MCF 10A (cell line): ENCODE results near the gene GNAI2. TPM values are rescaled to one million over a fixed set of nuclear protein-coding genes. Genes with fewer than 3 reads are reported as not detected.

Experiments used
- BruUV-seq: library from RNA; stranded (reverse); fragments of 400-500 nt; replicated peaks from 2 replicates; lab custom pipeline; 2021; lab: Mats Ljungman, UMichigan
- CTCF ChIA-PET: fragments of 300-600 bp; sonication (Branson Sonifier 250); formaldehyde crosslinking; extraction: SDS; loops from one replicate; lab custom pipeline; 2021; ENCODE audit warnings: antibody characterized with exemption, inconsistent platforms; lab: Yijun Ruan, JAX
- POLR2A ChIA-PET: fragments of 300-600, 350-650 bp; sonication (Branson Sonifier 250); formaldehyde crosslinking; extraction: SDS; loops from one replicate; lab custom pipeline; 2020; ENCODE audit warnings: antibody characterized with exemption, inconsistent platforms; lab: Yijun Ruan, JAX
- DNase-seq: peaks from one replicate; pipeline ENCODE4 v3.0.0-alpha.2; 2018; ENCODE audit not compliant: unreplicated experiment
- H3K27ac Mint-ChIP-seq: one replicate; pipeline ENCODE4 v1.8.0; 2022; ENCODE audit warnings: mild to moderate bottlenecking, low read depth, mixed read lengths; ENCODE audit not compliant: unreplicated experiment
- H3K27me3 Mint-ChIP-seq: one replicate; pipeline ENCODE4 v1.8.0; 2022; ENCODE audit warnings: mixed read lengths; ENCODE audit not compliant: insufficient read depth, unreplicated experiment
- H3K36me3 Mint-ChIP-seq: one replicate; pipeline ENCODE4 v1.8.0; 2022; ENCODE audit warnings: mild to moderate bottlenecking, moderate library complexity, mixed read lengths; ENCODE audit not compliant: insufficient read depth, unreplicated experiment
- H3K4me1 Mint-ChIP-seq: one replicate; pipeline ENCODE4 v1.8.0; 2022; ENCODE audit warnings: mixed read lengths; ENCODE audit not compliant: insufficient read depth, unreplicated experiment
- H3K4me3 Mint-ChIP-seq: one replicate; pipeline ENCODE4 v1.8.0; 2022; ENCODE audit warnings: mild to moderate bottlenecking, moderate library complexity, mixed read lengths; ENCODE audit not compliant: unreplicated experiment
- H3K9me3 Mint-ChIP-seq: one replicate; pipeline ENCODE4 v1.8.0; 2022; ENCODE audit warnings: mixed read lengths; ENCODE audit not compliant: unreplicated experiment
- CTCF ChIP-seq: fragments of 200-600 bp; IDR thresholded peaks from one replicate; pipeline ENCODE4 v1.8.0; 2022; ENCODE audit warnings: antibody characterized with exemption, mild to moderate bottlenecking; ENCODE audit not compliant: unreplicated experiment
- intact Hi-C: fragments of 100-400 bp; cut with micrococcal nuclease; formaldehyde crosslinking; loops from 2 replicates; pipeline ENCODE4 v1.14.1; 2022
- microRNA-seq: library from miRNA; unstranded; fragments of <30 nt; microRNA quantifications from one replicate; pipeline ENCODE4 v1.2.0, GENCODE V29; 2022
- total RNA-seq: library from RNA; stranded (reverse); gene quantifications from 2 replicates; pipeline ENCODE4 v1.2.3, GENCODE V29; 2022

Gene GNAI2
- total RNA-seq, 1 experiment from 2014 or later: 123 TPM

- H3K36me3 Mint-ChIP-seq: no peaks in the 10 kb centered on the region
- CTCF ChIA-PET: no interaction called here
- no peak for DNase-seq
- H3K27ac Mint-ChIP-seq: no peak overlapping the region
- H3K4me3 Mint-ChIP-seq: no peak overlapping the region
- POLR2A ChIA-PET: interaction anchor here (0.7 to 1.6 kb wide), 3 partner anchors 13 to 57 kb away, joined by 4 to 5 read pairs (median 5); partner anchors contain the start of gene TUSC2
- BruUV-seq: no TSS peak
- intact Hi-C loops: no loop called here
- no peaks in the 10 kb centered on the region for H3K27me3 Mint-ChIP-seq
- H3K9me3 Mint-ChIP-seq: no peaks in the 10 kb centered on the region
- peaks cover 1% of the 10 kb centered on the region for H3K4me1 Mint-ChIP-seq
- no peak for TF ChIP-seq CTCF
These were observed 68.6 kb downstream of the GNAI2 start for GRCh38 chr3:50304601-50305000.

Small RNAs within 50 kb of the gene (microRNA-seq; reads per million reads assigned to microRNA genes)
- gene MIR5787: not detected

Other genes starting within 250 kb of the GNAI2 start
- 138 TPM in 2 replicates for gene RBM5, start 147.3 kb upstream of the GNAI2 start, total RNA-seq
- 34.6 and 51.5 TPM in 2 replicates for gene SEMA3F, start 80.9 kb upstream of the GNAI2 start, total RNA-seq
- 0.49 TPM in 1 of 2 replicates, not detected in the other for gene GNAT1, start 44.6 kb upstream of the GNAI2 start, total RNA-seq
- not detected in 2 replicates for gene SLC38A3, start 30.9 kb upstream of the GNAI2 start, total RNA-seq
- 7.6 and 12.5 TPM in 2 replicates for gene SEMA3B, start 32.9 kb downstream of the GNAI2 start, total RNA-seq
- 0.20 TPM in 1 of 2 replicates, not detected in the other for gene LSMEM2, start 42.9 kb downstream of the GNAI2 start, total RNA-seq
- gene IFRD2, start 56.2 kb downstream of the GNAI2 start, total RNA-seq: 135 and 182 TPM in 2 replicates
- gene HYAL3, start 63.2 kb downstream of the GNAI2 start, total RNA-seq: 2.3 and 4.7 TPM in 2 replicates
- gene NAA80, start 63.2 kb downstream of the GNAI2 start, total RNA-seq: 11.4 and 12.4 TPM in 2 replicates
- 0.42 and 0.70 TPM in 2 replicates for gene HYAL1, start 67.4 kb downstream of the GNAI2 start, total RNA-seq
- gene HYAL2, start 86.5 kb downstream of the GNAI2 start, total RNA-seq: 11.6 and 12.6 TPM in 2 replicates
- gene TUSC2, start 92.0 kb downstream of the GNAI2 start, total RNA-seq: 14.5 and 20.4 TPM in 2 replicates
- 24.3 and 32.0 TPM in 2 replicates for gene RASSF1, start 104.6 kb downstream of the GNAI2 start, total RNA-seq
- gene ZMYND10, start 109.5 kb downstream of the GNAI2 start, total RNA-seq: 0.68 and 1.0 TPM in 2 replicates
- gene NPRL2, start 114.6 kb downstream of the GNAI2 start, total RNA-seq: 21.1 and 22.1 TPM in 2 replicates
- 24.0 and 24.1 TPM in 2 replicates for gene CYB561D2, start 114.7 kb downstream of the GNAI2 start, total RNA-seq
- gene TMEM115, start 123.3 kb downstream of the GNAI2 start, total RNA-seq: 31.9 and 40.3 TPM in 2 replicates